Cerebellar nuclear complex (tissue), 1 donor: ENCODE measurements around the gene ZCCHC8.
"Not testable (repeated sequence)": the region's sequence is repeated elsewhere in the genome, so short reads cannot be mapped to it uniquely, and the experiment has no call there.

Experiments used
- DNase-seq, 2 experiments: peaks; one replicate each; lab custom pipeline; 2025; lab: John Stamatoyannopoulos, UW

The ZCCHC8 gene

DNA sequence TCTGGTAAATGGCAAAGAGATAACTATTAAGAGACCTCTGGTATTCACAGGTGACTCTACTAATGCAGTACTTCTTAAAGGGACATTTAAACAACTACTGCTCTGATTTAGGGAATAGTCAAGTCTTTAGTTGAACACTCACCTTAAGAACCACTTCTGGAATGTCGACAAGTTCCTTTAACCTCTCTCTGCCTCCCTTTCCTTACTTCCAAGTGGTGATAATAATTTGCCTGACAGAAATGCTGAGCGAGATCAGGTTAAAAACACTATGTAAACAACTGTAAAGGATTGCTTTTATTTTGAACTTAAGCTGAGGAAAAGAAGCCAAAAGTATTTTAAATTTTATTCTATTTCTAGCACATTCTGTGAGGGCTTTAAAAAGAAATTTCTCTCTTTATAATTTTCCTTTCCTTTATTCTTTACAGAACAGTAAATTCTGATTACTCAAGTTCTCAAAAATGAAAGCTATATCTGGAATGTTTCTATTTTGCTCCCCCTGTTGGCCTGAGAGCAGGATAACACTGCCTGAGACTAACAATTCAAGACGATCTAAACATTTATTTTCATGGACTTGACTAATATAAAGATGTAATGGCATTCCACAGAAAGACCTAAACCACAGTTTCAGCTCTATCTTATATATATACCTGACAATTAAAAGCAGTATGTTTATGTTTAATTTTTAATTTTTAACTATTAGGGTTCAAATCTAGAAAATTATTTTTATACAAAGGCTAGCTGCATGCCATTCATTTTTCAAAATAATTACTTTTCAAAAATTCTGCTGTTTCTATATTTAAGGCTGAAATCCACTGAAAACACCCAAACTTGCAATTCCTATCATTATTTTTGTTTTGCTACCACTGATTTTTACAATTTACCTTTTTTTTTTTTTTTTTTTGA lies 29.2 kb downstream of the ZCCHC8 start:
- DNase-seq = peak in 1 of 2 experiments; percentile 46

GRCh38 chr12:122470576-122470975 lies 30.2 kb downstream of the ZCCHC8 start:
- not testable (repeated sequence) for DNase-seq

DNA sequence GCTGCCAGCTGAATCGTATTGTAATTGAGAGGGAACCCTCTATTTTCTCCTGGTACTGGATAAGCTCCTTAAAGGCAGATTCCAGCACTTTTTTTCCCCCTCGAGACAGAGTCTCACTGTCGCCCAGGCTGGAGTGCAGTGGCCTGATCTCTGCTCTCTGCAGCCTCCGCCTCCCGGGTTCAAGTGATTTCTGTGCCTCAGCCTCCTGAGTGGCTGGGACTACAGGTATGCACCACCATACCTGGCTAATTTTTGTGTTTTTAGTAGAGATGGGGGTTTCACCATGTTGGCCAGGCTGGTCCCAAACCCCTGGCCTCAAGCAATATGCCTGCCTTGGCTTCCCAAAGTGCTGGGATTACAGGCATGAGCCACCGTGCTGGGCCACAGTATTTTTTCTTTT lies 30.9 kb downstream of the ZCCHC8 start:
- DNase-seq = not testable (repeated sequence)

DNA sequence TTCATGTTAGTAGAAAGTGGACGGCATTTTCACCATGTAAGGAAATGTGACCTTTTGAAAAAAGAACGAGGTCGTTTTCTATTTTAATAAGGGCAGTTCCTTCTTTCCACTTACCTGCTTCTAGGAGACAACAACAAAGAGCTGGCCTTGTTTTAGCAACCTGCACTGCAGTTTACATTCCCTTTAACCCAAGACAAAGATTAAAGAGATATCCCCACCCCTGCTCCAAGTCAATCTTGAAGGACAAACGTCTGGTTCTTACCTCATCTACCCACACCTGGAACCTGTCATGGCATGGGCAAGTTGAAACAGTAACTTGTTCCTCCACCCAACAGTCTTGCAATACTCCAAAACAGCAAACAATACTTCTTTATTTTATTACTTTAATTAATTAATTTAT lies 32.7 kb downstream of the ZCCHC8 start:
- DNase-seq = no peak

GRCh38 chr12:122464317-122465042 lies 36.3 kb downstream of the ZCCHC8 start:
- not testable (repeated sequence) for DNase-seq

GRCh38 chr12:122460641-122461040 lies 40.1 kb downstream of the ZCCHC8 start:
- no peak for DNase-seq

DNA sequence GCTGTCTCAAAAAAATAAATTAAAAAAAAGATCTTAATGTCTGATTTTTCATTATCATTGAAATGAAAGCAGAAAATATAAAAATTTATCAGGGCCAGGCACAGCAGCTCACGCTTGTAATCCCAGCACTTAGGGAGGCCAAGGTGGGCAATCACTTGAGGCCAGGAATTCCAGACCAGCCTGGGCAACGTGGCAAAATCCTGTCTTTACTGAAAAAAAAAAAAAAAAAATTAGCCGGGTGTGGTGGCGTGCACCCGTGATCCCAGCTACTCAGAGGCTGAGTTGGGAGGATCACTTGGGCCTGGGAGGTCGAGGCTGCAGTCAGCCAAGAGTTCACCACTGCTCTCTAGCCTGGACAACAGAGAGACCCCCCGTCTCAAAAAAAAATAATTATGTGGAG lies 40.7 kb downstream of the ZCCHC8 start:
- no peak for DNase-seq

GRCh38 chr12:122459211-122459610 lies 41.5 kb downstream of the ZCCHC8 start:
- DNase-seq = no peak

GRCh38 chr12:122458105-122459035 lies 42.4 kb downstream of the ZCCHC8 start:
- DNase-seq = no peak

DNA sequence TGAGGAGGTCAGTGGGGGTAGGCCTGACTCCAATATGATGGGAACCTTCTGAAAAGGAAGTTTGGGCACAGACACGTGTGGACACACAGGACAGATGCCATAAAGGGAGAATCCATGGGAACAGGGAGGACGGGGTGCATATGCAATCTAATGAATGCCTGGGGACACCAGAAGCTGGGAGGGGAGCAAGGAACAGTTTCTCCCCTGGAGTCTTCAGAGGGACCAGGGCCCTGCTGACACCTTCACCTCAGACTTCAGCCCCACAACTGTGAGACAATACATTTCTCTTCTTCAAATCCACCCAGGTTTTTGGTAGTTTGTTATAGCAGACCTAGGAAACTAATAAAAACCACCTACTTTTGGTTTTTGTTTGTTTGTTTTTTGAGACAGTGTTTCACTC lies 43.1 kb downstream of the ZCCHC8 start:
- DNase-seq = no peak

GRCh38 chr12:122454739-122455138 lies 46.0 kb downstream of the ZCCHC8 start:
- DNase-seq = no peak

- no peak for DNase-seq
Measured at GRCh38 chr12:122454250-122454721, 46.4 kb downstream of the ZCCHC8 start.

GRCh38 chr12:122452701-122453285 lies 47.9 kb downstream of the ZCCHC8 start:
- no peak for DNase-seq

DNA sequence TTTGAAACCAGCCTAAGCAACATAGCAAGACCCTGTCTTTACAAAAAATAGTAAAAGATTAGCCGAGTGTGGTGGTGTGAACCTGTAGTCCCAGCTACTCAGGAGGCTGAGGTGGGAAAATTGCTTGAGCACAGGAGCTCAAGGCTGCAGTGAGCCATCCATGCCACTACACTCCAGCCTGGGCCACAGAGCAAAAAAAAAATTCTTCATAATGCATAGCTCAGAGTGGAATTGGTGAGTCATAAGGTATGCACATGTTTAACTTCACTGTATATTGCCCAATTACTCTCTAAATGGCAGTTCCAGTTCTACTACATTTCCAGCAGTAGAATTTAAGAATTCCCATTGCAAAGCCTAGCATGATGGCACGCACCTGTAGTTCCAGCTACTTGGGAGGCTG lies 51.4 kb downstream of the ZCCHC8 start:
- no peak for DNase-seq

DNA sequence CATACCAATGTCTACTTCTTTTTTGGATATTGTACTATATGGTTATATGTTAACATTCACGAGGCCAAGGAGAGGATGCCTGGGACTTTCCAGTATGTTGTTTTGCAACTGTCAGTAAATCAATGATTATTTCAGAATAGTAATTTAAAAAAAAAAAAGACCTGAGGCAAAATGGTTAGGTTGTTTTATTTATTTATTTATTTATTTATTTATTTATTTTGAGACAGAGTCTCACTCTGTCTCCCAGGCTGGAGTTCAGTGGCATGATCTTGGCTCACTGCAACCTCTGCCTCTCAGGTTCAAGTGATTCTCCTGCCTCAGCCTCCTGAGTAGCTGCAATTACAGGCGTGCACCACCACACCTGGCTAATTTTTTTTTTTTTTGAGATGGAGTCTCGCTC lies 52.9 kb downstream of the ZCCHC8 start:
- not testable (repeated sequence) for DNase-seq

- DNase-seq = not testable (repeated sequence)
Measured at GRCh38 chr12:122446390-122446789, 54.3 kb downstream of the ZCCHC8 start.

DNA sequence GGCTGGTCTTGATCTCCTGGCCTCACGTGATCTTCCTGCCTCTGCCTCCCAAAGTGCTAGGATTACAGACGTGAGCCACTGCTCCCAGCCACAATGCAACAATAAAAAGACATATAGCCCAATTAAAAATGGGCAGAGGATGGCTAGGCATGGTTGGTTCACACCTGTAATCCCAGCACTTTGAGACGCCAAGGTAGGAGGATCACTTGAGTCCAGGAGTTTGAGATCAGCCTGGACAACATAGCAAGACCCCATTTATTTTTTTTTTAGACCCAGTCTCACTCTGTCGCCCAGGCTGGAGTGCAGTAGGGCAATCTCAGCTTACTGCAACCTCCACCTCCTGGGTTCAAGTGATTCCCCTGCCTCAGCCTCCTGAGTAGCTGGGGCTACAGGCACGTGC lies 56.7 kb downstream of the ZCCHC8 start:
- not testable (repeated sequence) for DNase-seq

- not testable (repeated sequence) for DNase-seq
Measured at GRCh38 chr12:122438822-122439221, 61.9 kb downstream of the ZCCHC8 start.

GRCh38 chr12:122437656-122438121 lies 63.0 kb downstream of the ZCCHC8 start:
- peak; percentile 80 to 87 for DNase-seq

GRCh38 chr12:122435186-122435585 lies 65.5 kb downstream of the ZCCHC8 start:
- DNase-seq = no peak

- not testable (repeated sequence) for DNase-seq
Measured at GRCh38 chr12:122429043-122429442, 71.7 kb downstream of the ZCCHC8 start.
